Body of pancreas (tissue), 4 donors: Measurements from ENCODE around the gene TTC3. TPM values are rescaled to one million over a fixed set of nuclear protein-coding genes. Genes with fewer than 3 reads are reported as not detected.

Experiments used
- ATAC-seq: fragments of 150-250 bp; one replicate; pipeline ENCODE4 v1.9.1; 2016
- DNase-seq, 4 donors: peaks; one replicate each; pipeline ENCODE4 v3.0.0-alpha.2; 2019
- H3K27ac ChIP-seq, 4 donors: fragments of 200-600 bp; sonication (generic); 1 replicate in 3 of 4; 2 replicates in 1 of 4; pipeline versions ENCODE4 v1.5.1 to v1.6.1; 2016 to 2019; ENCODE audit warnings: mild to moderate bottlenecking in 1 of 4, mixed read lengths in 1 of 4, moderate library complexity in 1 of 4
- H3K27me3 ChIP-seq, 2 donors: fragments of 200-600 bp; sonication (generic); one replicate each; pipeline ENCODE4 v1.6.0; 2016; ENCODE audit warnings: mild to moderate bottlenecking in 1 of 2
- H3K36me3 ChIP-seq, 2 donors: fragments of 200-600 bp; sonication (generic); replicated peaks in 1 of 2; 2 replicates each; pipeline ENCODE4 v1.5.1; 2016; ENCODE audit warnings: low read depth in 2 of 2; ENCODE audit not compliant: insufficient read depth in 1 of 2
- H3K4me1 ChIP-seq: fragments of 200-600 bp; sonication (generic); one replicate; pipeline ENCODE4 v1.6.0; 2016
- H3K4me3 ChIP-seq, 2 donors: fragments of 200-600 bp; sonication (generic); 1 replicate in 1 of 2; 2 replicates in 1 of 2; pipeline ENCODE4 v1.5.1; 2016 to 2019
- H3K9me3 ChIP-seq, 3 donors: fragments of 200-600 bp; sonication (generic); 1 replicate in 2 of 3; 2 replicates in 1 of 3; pipeline ENCODE4 v1.5.1; 2016
- POLR2A ChIP-seq, 3 donors: fragments of 450-650 bp; IDR thresholded peaks; one replicate each; pipeline ENCODE4 v1.6.1; 2016; ENCODE audit warnings: antibody characterized with exemption in 3 of 3, mild to moderate bottlenecking in 2 of 3
- WGBS, 2 donors: methylation state at CpG; one replicate each; pipeline ENCODE4 v1.1.5; 2017; 5-methylcytosine and 5-hydroxymethylcytosine counted together
- intact Hi-C: fragments of 100-400 bp; cut with DNase I; formaldehyde crosslinking; loops from one replicate; pipeline ENCODE4 v1.15.1; 2023
- total RNA-seq, 2 donors: library from RNA; depleted of rRNA; stranded (reverse); fragments of >200 nt; gene quantifications; one replicate each; pipeline ENCODE4 v1.1.0, GENCODE V29; 2016
- TF ChIP-seq, protein P1 (sequence below), 7 experiments: fragments of 450-650 bp in 4 of 7; fragments of 200-600 bp in 3 of 7; sonication (generic) in 3 of 7; IDR thresholded peaks; one replicate each; pipeline ENCODE4 v1.5.1; 2016 to 2019; ENCODE audit warnings: antibody characterized with exemption in 7 of 7

The TTC3 gene
- total RNA-seq, 2 donors from 2014 or later: 99.9 to 246 TPM

DNA sequence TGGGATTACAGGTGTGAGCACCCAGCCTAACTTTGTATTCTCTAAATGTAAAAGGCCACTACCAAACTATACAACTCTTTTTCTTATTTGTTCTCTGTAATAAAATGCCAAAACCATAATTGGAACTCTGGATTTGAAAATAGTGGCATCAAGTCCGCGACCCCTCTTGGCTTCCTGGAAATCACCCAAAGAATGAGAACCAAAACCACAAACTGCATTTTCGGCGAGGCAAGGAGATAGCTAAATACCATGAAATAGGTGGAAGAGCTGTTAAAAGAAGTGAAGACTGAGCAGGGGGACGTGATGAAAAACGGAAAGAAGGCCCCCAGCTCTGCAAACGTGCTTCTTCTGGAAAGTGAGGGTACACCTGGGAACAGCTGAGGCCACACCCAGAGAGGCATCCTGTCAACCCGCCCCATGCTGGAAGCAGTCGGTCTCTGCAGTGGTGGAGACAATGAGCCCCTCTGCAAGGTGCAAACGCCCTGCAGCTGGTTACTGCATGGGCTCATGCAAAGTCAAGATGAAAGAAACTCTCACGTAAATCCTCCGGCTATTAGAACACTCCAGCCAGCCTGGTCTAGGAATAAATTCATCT lies 171.5 kb downstream of the TTC3 start:
- ATAC-seq (no peak), DNase-seq (no peak)
- Histone ChIP-seq H3K36me3 (peaks cover 0 to 5% of the 10 kb centered on the region in 2 donors), H3K4me3 (no peak overlapping the region), H3K4me1 (no peaks in the 10 kb centered on the region), H3K27me3 (no peaks in the 10 kb centered on the region), H3K9me3 (no peaks in the 10 kb centered on the region), H3K27ac (no peak overlapping the region)
- WGBS, 2 donors: 68 to 88% methylated on average over 12 of the region's 12 CpGs
- intact Hi-C loops: no loop called here
- TF ChIP-seq POLR2A (IDR thresholded peaks at IDR 0.05): no peak
- TF ChIP-seq, protein P1, sequence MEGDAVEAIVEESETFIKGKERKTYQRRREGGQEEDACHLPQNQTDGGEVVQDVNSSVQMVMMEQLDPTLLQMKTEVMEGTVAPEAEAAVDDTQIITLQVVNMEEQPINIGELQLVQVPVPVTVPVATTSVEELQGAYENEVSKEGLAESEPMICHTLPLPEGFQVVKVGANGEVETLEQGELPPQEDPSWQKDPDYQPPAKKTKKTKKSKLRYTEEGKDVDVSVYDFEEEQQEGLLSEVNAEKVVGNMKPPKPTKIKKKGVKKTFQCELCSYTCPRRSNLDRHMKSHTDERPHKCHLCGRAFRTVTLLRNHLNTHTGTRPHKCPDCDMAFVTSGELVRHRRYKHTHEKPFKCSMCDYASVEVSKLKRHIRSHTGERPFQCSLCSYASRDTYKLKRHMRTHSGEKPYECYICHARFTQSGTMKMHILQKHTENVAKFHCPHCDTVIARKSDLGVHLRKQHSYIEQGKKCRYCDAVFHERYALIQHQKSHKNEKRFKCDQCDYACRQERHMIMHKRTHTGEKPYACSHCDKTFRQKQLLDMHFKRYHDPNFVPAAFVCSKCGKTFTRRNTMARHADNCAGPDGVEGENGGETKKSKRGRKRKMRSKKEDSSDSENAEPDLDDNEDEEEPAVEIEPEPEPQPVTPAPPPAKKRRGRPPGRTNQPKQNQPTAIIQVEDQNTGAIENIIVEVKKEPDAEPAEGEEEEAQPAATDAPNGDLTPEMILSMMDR (IDR thresholded peaks at IDR 0.05): no peak

DNA sequence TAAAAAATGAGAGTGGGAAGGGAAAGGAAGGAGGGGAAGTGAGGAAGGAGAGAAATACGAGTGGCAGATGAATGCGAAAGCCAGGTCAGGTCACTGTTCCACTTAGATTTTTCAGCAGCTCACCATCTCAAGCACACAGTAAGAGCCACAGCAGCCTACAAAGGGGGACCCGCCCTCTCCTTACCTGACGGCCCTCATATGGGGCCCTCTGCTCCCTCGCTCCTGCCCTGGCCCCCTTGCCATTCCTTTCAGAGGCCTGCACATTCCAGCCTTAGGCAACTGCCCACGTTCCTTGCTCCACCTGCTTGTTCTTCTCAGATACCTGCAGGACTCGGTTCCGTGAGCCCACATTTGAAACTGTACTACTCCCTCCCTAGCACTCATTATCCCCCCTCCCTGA lies 172.1 kb downstream of the TTC3 start:
- DNase-seq (no peak), ATAC-seq (no peak)
- intact Hi-C loops: no loop called here
- H3K4me3 ChIP-seq: no peak overlapping the region
- 91 to 94% methylated on average over 8 of the region's 8 CpGs for WGBS, 2 donors
- no peaks in the 10 kb centered on the region for H3K27me3 ChIP-seq
- no peak for TF ChIP-seq POLR2A (IDR thresholded peaks at IDR 0.05)
- TF ChIP-seq, protein P1 (IDR thresholded peaks at IDR 0.05): no peak
- H3K36me3 ChIP-seq: peaks cover 0 to 1% of the 10 kb centered on the region in 2 donors
- H3K4me1 ChIP-seq: no peaks in the 10 kb centered on the region
- H3K9me3 ChIP-seq: no peaks in the 10 kb centered on the region
- no peak overlapping the region for H3K27ac ChIP-seq

DNA sequence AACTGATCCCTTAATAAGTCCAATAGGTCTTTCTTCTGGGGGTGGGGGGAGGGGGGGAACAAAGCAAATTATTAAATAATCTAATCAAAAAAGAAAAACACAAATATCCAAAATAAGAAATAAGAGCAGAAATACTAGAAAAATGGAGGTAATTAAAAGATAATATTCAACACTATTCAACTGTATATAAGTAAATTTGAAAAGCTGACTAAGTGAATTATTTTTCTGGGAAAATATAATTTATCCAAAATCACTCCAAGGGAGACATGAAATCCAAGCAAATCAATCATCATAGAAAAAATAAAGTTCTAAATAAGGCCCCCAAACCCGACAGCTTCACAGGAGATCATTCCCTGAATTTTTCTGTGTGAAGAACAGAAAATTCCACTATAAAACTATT lies 175.2 kb downstream of the TTC3 start:
- intact Hi-C loops: no loop called here
- H3K27me3 ChIP-seq: no peaks in the 10 kb centered on the region
- no peak for TF ChIP-seq POLR2A (IDR thresholded peaks at IDR 0.05)
- TF ChIP-seq, protein P1 (IDR thresholded peaks at IDR 0.05): no peak
- H3K36me3 ChIP-seq: no peaks in the 10 kb centered on the region
- no peak for ATAC-seq
- no peaks in the 10 kb centered on the region for H3K9me3 ChIP-seq
- DNase-seq: no peak
- 69 to 72% methylated on average over 1 of the region's 1 CpG for WGBS, 2 donors
- H3K4me1 ChIP-seq: no peaks in the 10 kb centered on the region
- no peak overlapping the region for H3K4me3 ChIP-seq
- H3K27ac ChIP-seq: no peak overlapping the region

DNA sequence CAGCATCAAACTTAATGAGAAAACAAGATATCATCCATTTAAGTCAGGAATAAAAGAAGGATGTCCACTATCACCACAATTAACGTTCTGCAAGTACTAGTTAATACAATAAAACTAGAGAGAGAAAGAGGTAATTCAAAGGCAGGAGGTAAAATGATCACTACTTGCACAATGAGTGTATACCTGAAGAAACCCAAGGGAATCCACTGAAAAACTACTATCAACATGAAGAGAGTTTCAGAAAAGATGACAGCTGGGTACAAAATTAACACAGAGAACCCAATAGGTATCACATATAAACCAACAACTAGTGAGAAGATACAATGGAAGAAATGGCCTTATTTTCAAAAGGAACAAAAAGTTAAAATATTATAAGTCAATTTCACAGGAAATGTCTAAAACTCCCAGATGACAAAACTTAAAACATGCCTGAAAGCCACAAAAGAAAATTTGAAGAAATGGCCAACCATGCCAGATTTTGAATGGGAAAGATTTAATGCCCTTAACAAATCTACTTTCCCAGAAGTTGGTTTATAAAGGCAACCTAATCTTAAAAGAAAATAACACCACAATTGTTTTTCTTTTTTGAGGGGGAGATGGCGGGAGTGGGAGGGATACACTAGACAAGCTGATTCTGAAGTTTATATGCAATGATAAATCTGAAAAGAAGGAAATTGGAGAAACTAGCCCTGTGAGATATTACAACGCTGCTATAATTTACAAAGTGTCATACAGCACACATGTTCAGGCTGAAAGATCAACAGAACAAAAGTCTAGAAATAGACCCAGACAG lies 176.3 kb downstream of the TTC3 start:
- intact Hi-C loops: no loop called here
- ATAC-seq (no peak), DNase-seq (no peak)
- Histone ChIP-seq H3K36me3 (no peaks in the 10 kb centered on the region), H3K4me1 (no peaks in the 10 kb centered on the region), H3K9me3 (no peaks in the 10 kb centered on the region), H3K27ac (no peak overlapping the region), H3K27me3 (no peaks in the 10 kb centered on the region), H3K4me3 (no peak overlapping the region)
- TF ChIP-seq, protein P1 (IDR thresholded peaks at IDR 0.05): no peak
- TF ChIP-seq POLR2A (IDR thresholded peaks at IDR 0.05): no peak
- 70 to 87% methylated on average over 3 of the region's 3 CpGs for WGBS, 2 donors

DNA sequence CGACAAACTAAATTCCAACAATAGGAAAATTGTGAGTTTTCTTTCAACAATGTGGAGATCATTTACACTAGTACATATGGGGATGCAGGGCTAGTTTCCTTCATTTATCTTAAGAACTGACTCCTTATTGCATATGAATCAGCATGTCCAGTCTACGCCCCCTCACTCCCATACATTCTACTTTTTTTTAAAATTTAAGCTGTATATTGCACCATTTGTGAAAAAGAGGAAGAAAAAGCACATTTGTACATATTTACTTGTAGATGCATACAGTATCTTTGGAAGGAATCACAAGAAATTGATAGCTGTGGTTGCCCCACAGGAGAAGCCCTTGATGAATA lies 178.2 kb downstream of the TTC3 start:
- ATAC-seq: no peak
- intact Hi-C loops: no loop called here
- H3K4me3 ChIP-seq: no peak overlapping the region
- DNase-seq: no peak
- H3K27ac ChIP-seq: no peak overlapping the region
- TF ChIP-seq, protein P1 (IDR thresholded peaks at IDR 0.05): no peak
- no peak for TF ChIP-seq POLR2A (IDR thresholded peaks at IDR 0.05)
- no peaks in the 10 kb centered on the region for H3K9me3 ChIP-seq
- H3K4me1 ChIP-seq: no peaks in the 10 kb centered on the region
- no peaks in the 10 kb centered on the region for H3K36me3 ChIP-seq
- no peaks in the 10 kb centered on the region for H3K27me3 ChIP-seq
- 70 to 85% methylated on average over 2 of the region's 2 CpGs for WGBS, 2 donors
